HL-60 (cell line): ENCODE data around the gene TMEM128.

Source experiments
- GABPA ChIP-seq: IDR thresholded peaks from 2 replicates; pipeline ENCODE4 v1.6.1; 2012; ENCODE audit warnings: low read depth
- POLR2AphosphoS5 ChIP-seq: IDR thresholded peaks from 2 replicates; pipeline ENCODE4 v1.6.1; 2012; ENCODE audit warnings: low read depth
- SPI1 ChIP-seq: IDR thresholded peaks from 2 replicates; pipeline ENCODE4 v1.6.1; 2012; ENCODE audit warnings: low read depth, mild to moderate bottlenecking, borderline replicate concordance
- TF ChIP-seq, protein P1 (sequence below): IDR thresholded peaks from one replicate; pipeline ENCODE4 v1.5.1; 2011; ENCODE audit warnings: low read length, control low read depth, inconsistent platforms; ENCODE audit not compliant: insufficient read depth
- TF ChIP-seq, protein P2 (sequence below): IDR thresholded peaks from 2 replicates; pipeline ENCODE4 v1.6.1; 2012; ENCODE audit warnings: low read depth; ENCODE audit not compliant: insufficient replicate concordance

- TF ChIP-seq, protein P1, sequence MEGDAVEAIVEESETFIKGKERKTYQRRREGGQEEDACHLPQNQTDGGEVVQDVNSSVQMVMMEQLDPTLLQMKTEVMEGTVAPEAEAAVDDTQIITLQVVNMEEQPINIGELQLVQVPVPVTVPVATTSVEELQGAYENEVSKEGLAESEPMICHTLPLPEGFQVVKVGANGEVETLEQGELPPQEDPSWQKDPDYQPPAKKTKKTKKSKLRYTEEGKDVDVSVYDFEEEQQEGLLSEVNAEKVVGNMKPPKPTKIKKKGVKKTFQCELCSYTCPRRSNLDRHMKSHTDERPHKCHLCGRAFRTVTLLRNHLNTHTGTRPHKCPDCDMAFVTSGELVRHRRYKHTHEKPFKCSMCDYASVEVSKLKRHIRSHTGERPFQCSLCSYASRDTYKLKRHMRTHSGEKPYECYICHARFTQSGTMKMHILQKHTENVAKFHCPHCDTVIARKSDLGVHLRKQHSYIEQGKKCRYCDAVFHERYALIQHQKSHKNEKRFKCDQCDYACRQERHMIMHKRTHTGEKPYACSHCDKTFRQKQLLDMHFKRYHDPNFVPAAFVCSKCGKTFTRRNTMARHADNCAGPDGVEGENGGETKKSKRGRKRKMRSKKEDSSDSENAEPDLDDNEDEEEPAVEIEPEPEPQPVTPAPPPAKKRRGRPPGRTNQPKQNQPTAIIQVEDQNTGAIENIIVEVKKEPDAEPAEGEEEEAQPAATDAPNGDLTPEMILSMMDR: no peak
- TF ChIP-seq, protein P2, sequence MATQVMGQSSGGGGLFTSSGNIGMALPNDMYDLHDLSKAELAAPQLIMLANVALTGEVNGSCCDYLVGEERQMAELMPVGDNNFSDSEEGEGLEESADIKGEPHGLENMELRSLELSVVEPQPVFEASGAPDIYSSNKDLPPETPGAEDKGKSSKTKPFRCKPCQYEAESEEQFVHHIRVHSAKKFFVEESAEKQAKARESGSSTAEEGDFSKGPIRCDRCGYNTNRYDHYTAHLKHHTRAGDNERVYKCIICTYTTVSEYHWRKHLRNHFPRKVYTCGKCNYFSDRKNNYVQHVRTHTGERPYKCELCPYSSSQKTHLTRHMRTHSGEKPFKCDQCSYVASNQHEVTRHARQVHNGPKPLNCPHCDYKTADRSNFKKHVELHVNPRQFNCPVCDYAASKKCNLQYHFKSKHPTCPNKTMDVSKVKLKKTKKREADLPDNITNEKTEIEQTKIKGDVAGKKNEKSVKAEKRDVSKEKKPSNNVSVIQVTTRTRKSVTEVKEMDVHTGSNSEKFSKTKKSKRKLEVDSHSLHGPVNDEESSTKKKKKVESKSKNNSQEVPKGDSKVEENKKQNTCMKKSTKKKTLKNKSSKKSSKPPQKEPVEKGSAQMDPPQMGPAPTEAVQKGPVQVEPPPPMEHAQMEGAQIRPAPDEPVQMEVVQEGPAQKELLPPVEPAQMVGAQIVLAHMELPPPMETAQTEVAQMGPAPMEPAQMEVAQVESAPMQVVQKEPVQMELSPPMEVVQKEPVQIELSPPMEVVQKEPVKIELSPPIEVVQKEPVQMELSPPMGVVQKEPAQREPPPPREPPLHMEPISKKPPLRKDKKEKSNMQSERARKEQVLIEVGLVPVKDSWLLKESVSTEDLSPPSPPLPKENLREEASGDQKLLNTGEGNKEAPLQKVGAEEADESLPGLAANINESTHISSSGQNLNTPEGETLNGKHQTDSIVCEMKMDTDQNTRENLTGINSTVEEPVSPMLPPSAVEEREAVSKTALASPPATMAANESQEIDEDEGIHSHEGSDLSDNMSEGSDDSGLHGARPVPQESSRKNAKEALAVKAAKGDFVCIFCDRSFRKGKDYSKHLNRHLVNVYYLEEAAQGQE: no peak
- TF ChIP-seq POLR2AphosphoS5: no peak
- TF ChIP-seq GABPA: no peak
- TF ChIP-seq SPI1: no peak
These were observed 37.0 kb upstream of the TMEM128 start for GRCh38 chr4:4284827-4285618.
